Bronchial epithelial cell (primary cell): ENCODE results near the gene MCF2L2. TPM values are rescaled to one million over a fixed set of nuclear protein-coding genes. Genes with fewer than 3 reads are reported as not detected.
A peak's percentile ranks its signal among the peaks of the same experiment; 100 is the strongest.

Experiments used
- DNase-seq: peaks from one replicate; pipeline ENCODE4 v3.0.0-alpha.2; 2010; ENCODE audit warnings: low read depth
- FAIRE-seq: peaks from 2 replicates; lab custom pipeline; 2011; peaks lifted over from hg19 to GRCh38; lab: Jason Lieb, UNC
- H3K27me3 ChIP-seq: 2 replicates; pipeline ENCODE4 v1.5.1; 2011; ENCODE audit warnings: low read length; ENCODE audit not compliant: control insufficient read depth, insufficient read depth
- H3K36me3 ChIP-seq: 2 replicates; pipeline ENCODE4 v1.5.1; 2011; ENCODE audit warnings: low read length; ENCODE audit not compliant: control insufficient read depth, insufficient read depth
- H3K4me3 ChIP-seq: 2 replicates; pipeline ENCODE4 v1.5.1; 2011; ENCODE audit warnings: mild to moderate bottlenecking, low read depth, low read length, control low read depth
- CTCF ChIP-seq: IDR thresholded peaks from 2 replicates; pipeline ENCODE4 v1.5.1; 2011; ENCODE audit warnings: mild to moderate bottlenecking, moderate library complexity, low read length, control low read depth, inconsistent platforms; ENCODE audit not compliant: insufficient read depth, severe bottlenecking
- total RNA-seq: library from RNA; depleted of rRNA; stranded (reverse); fragments of >200 nt; gene quantifications from 2 replicates; pipeline ENCODE4 v1.2.1, GENCODE V29; 2014

The MCF2L2 gene
- total RNA-seq, 1 donor from 2014 or later: 0.26 TPM

- TF ChIP-seq CTCF: no peak
- Histone ChIP-seq H3K4me3 (no peak overlapping the region), H3K36me3 (peaks cover 9% of the 10 kb centered on the region), H3K27me3 (no peaks in the 10 kb centered on the region)
- DNase-seq (peak; percentile 96), FAIRE-seq (peak; percentile 23)
Measured at GRCh38 chr3:183295211-183295610, 133.2 kb downstream of the MCF2L2 start.

- peaks cover 11% of the 10 kb centered on the region for H3K36me3 ChIP-seq
- no peak for FAIRE-seq
- H3K4me3 ChIP-seq: no peak overlapping the region
- H3K27me3 ChIP-seq: no peaks in the 10 kb centered on the region
- no peak for DNase-seq
- no peak for TF ChIP-seq CTCF
Measured at GRCh38 chr3:183293966-183294365, 134.5 kb downstream of the MCF2L2 start.

GRCh38 chr3:183291497-183292031 is 136.9 kb downstream of the MCF2L2 start:
- Histone ChIP-seq H3K36me3 (peaks cover 7% of the 10 kb centered on the region), H3K27me3 (no peaks in the 10 kb centered on the region), H3K4me3 (no peak overlapping the region)
- no peak for TF ChIP-seq CTCF
- DNase-seq: peak; percentile 97
- peak; percentile 40 for FAIRE-seq

- Histone ChIP-seq H3K4me3 (no peak overlapping the region), H3K27me3 (no peaks in the 10 kb centered on the region), H3K36me3 (peaks cover 2% of the 10 kb centered on the region)
- no peak for FAIRE-seq
- TF ChIP-seq CTCF: no peak
- DNase-seq: no peak
Measured at GRCh38 chr3:183290216-183290615, 138.2 kb downstream of the MCF2L2 start.

GRCh38 chr3:183288117-183288516 is 140.3 kb downstream of the MCF2L2 start:
- TF ChIP-seq CTCF: no peak
- no peaks in the 10 kb centered on the region for H3K27me3 ChIP-seq

More at GRCh38 chr3:183288117-183288516, 140.3 kb downstream of the MCF2L2 start:
- DNase-seq (no peak), FAIRE-seq (no peak)
- H3K36me3 ChIP-seq: peaks cover 2% of the 10 kb centered on the region
- peak overlapping the region; percentile 48 for H3K4me3 ChIP-seq
